ENCODE measurements around the gene IGSF3.

GRCh38 chr1:116561563-116561962, 106.0 kb downstream of the IGSF3 start:
- TF ChIP-seq, protein P1, sequence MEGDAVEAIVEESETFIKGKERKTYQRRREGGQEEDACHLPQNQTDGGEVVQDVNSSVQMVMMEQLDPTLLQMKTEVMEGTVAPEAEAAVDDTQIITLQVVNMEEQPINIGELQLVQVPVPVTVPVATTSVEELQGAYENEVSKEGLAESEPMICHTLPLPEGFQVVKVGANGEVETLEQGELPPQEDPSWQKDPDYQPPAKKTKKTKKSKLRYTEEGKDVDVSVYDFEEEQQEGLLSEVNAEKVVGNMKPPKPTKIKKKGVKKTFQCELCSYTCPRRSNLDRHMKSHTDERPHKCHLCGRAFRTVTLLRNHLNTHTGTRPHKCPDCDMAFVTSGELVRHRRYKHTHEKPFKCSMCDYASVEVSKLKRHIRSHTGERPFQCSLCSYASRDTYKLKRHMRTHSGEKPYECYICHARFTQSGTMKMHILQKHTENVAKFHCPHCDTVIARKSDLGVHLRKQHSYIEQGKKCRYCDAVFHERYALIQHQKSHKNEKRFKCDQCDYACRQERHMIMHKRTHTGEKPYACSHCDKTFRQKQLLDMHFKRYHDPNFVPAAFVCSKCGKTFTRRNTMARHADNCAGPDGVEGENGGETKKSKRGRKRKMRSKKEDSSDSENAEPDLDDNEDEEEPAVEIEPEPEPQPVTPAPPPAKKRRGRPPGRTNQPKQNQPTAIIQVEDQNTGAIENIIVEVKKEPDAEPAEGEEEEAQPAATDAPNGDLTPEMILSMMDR (IDR thresholded peaks at IDR 0.05) = no peak
- no peak for TF ChIP-seq POLR2A (IDR thresholded peaks at IDR 0.05)

Data from suprapubic skin (tissue), 3 donors.